ENCODE data around the gene CEP170.
"Not testable (repeated sequence)": the region's sequence is repeated elsewhere in the genome, so short reads cannot be mapped to it uniquely, and the experiment has no call there.

Gene CEP170

GRCh38 chr1:243203196-243203595 lies 51.9 kb downstream of the CEP170 start:
- in situ Hi-C loops (cut with HindIII; ENCODE audit: low pct_ligation_motif_present, low pct_unique_long_range_greater_than_20kb, low sequenced_read_pairs): not testable (repeated sequence)

GRCh38 chr1:243201316-243201715 lies 53.8 kb downstream of the CEP170 start:
- DNase-seq; in situ Hi-C loops (cut with HindIII; ENCODE audit: low pct_ligation_motif_present, low pct_unique_long_range_greater_than_20kb, low sequenced_read_pairs): not testable (repeated sequence)

More at GRCh38 chr1:243203196-243203595, 51.9 kb downstream of the CEP170 start:
- not testable (repeated sequence) for DNase-seq

- in situ Hi-C loops (cut with HindIII; ENCODE audit: low pct_ligation_motif_present, low pct_unique_long_range_greater_than_20kb, low sequenced_read_pairs); DNase-seq: not testable (repeated sequence)
Measured at GRCh38 chr1:243197524-243197923, 57.6 kb downstream of the CEP170 start.

GRCh38 chr1:243193330-243193729 lies 61.8 kb downstream of the CEP170 start:
- in situ Hi-C loops (cut with HindIII; ENCODE audit: low pct_ligation_motif_present, low pct_unique_long_range_greater_than_20kb, low sequenced_read_pairs); DNase-seq: not testable (repeated sequence)

- DNase-seq; in situ Hi-C loops (cut with HindIII; ENCODE audit: low pct_ligation_motif_present, low pct_unique_long_range_greater_than_20kb, low sequenced_read_pairs): not testable (repeated sequence)
Measured at GRCh38 chr1:243186201-243186995, 68.7 kb downstream of the CEP170 start.

- DNase-seq; in situ Hi-C loops (cut with HindIII; ENCODE audit: low pct_ligation_motif_present, low pct_unique_long_range_greater_than_20kb, low sequenced_read_pairs): not testable (repeated sequence)
Measured at GRCh38 chr1:243184787-243185186, 70.3 kb downstream of the CEP170 start.

- in situ Hi-C loops (cut with HindIII; ENCODE audit: low pct_ligation_motif_present, low pct_unique_long_range_greater_than_20kb, low sequenced_read_pairs); DNase-seq: not testable (repeated sequence)
Measured at GRCh38 chr1:243183661-243184060, 71.4 kb downstream of the CEP170 start.

- in situ Hi-C loops (cut with HindIII; ENCODE audit: low pct_ligation_motif_present, low pct_unique_long_range_greater_than_20kb, low sequenced_read_pairs); DNase-seq: not testable (repeated sequence)
Measured at GRCh38 chr1:243183176-243183575, 71.9 kb downstream of the CEP170 start.

- no peak for DNase-seq
- in situ Hi-C loops (cut with HindIII; ENCODE audit: low pct_ligation_motif_present, low pct_unique_long_range_greater_than_20kb, low sequenced_read_pairs): no loop called here
Measured at GRCh38 chr1:243179720-243180119, 75.4 kb downstream of the CEP170 start.

GRCh38 chr1:243177792-243178191 lies 77.3 kb downstream of the CEP170 start:
- in situ Hi-C loops (cut with HindIII; ENCODE audit: low pct_ligation_motif_present, low pct_unique_long_range_greater_than_20kb, low sequenced_read_pairs): not testable (repeated sequence)

GRCh38 chr1:243173758-243174369 lies 81.2 kb downstream of the CEP170 start:
- in situ Hi-C loops (cut with HindIII; ENCODE audit: low pct_ligation_motif_present, low pct_unique_long_range_greater_than_20kb, low sequenced_read_pairs); DNase-seq: not testable (repeated sequence)

More at GRCh38 chr1:243177792-243178191, 77.3 kb downstream of the CEP170 start:
- not testable (repeated sequence) for DNase-seq

- DNase-seq; in situ Hi-C loops (cut with HindIII; ENCODE audit: low pct_ligation_motif_present, low pct_unique_long_range_greater_than_20kb, low sequenced_read_pairs): not testable (repeated sequence)
Measured at GRCh38 chr1:243164911-243165310, 90.2 kb downstream of the CEP170 start.

- DNase-seq; in situ Hi-C loops (cut with HindIII; ENCODE audit: low pct_ligation_motif_present, low pct_unique_long_range_greater_than_20kb, low sequenced_read_pairs): not testable (repeated sequence)
Measured at GRCh38 chr1:243150906-243151305, 104.2 kb downstream of the CEP170 start.

- in situ Hi-C loops (cut with HindIII; ENCODE audit: low pct_ligation_motif_present, low pct_unique_long_range_greater_than_20kb, low sequenced_read_pairs); DNase-seq: not testable (repeated sequence)
Measured at GRCh38 chr1:243149120-243149519, 106.0 kb downstream of the CEP170 start.

GRCh38 chr1:243147351-243147750 lies 107.7 kb downstream of the CEP170 start:
- DNase-seq; in situ Hi-C loops (cut with HindIII; ENCODE audit: low pct_ligation_motif_present, low pct_unique_long_range_greater_than_20kb, low sequenced_read_pairs): not testable (repeated sequence)

- in situ Hi-C loops (cut with HindIII; ENCODE audit: low pct_ligation_motif_present, low pct_unique_long_range_greater_than_20kb, low sequenced_read_pairs); DNase-seq: not testable (repeated sequence)
Measured at GRCh38 chr1:243140498-243140897, 114.6 kb downstream of the CEP170 start.

GRCh38 chr1:243122876-243123409 lies 132.1 kb downstream of the CEP170 start:
- in situ Hi-C loops (cut with HindIII; ENCODE audit: low pct_ligation_motif_present, low pct_unique_long_range_greater_than_20kb, low sequenced_read_pairs); DNase-seq: not testable (repeated sequence)

- DNase-seq; in situ Hi-C loops (cut with HindIII; ENCODE audit: low pct_ligation_motif_present, low pct_unique_long_range_greater_than_20kb, low sequenced_read_pairs): not testable (repeated sequence)
Measured at GRCh38 chr1:243121939-243122338, 133.1 kb downstream of the CEP170 start.
